ELF-1 (cell line): ENCODE measurements around the gene SYN1.
A peak's percentile ranks its signal among the peaks of the same experiment; 100 is the strongest.
"Not testable (repeated sequence)": the region's sequence is repeated elsewhere in the genome, so short reads cannot be mapped to it uniquely, and the experiment has no call there.

Experiments
- DNase-seq: peaks from one replicate; pipeline ENCODE4 v3.0.0-alpha.2; 2016; ENCODE audit warnings: low read depth, low spot score

Gene SYN1

DNA sequence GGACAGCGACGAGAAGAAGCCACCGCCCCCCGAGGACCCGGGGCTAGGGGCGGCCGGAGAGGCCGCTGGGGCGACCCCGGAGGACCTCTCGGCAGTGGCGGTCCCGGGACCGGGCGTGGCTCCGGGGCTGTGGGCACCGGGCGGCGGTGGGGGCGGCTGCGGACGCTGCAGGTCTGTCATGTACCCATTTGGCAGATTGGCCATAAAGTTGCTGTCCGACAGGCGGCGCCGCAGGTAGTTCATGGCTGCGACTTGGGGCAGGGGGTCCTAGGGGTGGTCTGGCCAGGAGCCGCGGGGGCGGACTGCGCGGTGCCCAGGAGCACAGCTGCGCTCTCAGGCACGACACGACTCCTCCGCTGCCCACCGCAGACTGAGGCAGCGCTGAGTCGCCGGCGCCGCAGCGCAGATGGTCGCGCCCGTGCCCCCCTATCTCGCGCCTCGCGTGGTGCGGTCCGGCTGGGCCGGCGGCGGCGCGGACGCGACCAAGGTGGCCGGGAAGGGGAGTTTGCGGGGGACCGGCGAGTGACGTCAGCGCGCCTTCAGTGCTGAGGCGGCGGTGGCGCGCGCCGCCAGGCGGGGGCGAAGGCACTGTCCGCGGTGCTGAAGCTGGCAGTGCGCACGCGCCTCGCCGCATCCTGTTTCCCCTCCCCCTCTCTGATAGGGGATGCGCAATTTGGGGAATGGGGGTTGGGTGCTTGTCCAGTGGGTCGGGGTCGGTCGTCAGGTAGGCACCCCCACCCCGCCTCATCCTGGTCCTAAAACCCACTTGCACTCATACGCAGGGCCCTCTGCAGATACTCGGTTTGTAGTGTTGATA lies at the start of gene SYN1:
TSS of gene SYN1 (minus strand) at position 372 of the 817 bp plus-strand sequence. CDS start at position 243, 129 bp downstream.
- DNase-seq: peak; percentile 94

GRCh38 chrX:47665797-47666196 lies 46.1 kb upstream of the SYN1 start:
- DNase-seq: not testable (repeated sequence)

- peak; percentile 26 for DNase-seq
Measured at GRCh38 chrX:47664737-47665136, 45.1 kb upstream of the SYN1 start.

DNA sequence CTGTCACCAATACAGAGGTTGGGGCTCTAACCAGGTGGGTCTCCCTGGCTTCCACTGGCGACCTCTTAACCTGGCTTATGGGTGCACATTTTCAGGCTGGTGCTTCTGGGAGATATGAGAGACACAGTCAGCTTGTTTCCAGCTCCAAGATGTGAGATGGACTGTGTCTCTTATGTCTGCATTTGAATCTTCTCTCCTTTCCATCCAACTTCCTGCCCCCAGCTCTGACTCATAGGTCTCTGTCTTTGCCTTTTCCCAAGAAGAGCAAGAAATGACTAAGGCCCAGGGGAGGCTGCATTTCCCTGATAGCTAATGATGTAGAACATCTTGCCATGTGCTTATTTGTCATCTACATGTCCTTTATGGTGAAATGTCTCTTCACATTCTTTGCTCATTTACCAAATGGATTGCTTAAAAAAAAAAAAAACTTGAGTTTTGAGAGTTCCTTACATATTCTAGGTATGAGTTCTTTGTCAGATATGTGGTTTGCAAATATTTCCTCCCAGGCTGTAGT lies 42.5 kb upstream of the SYN1 start:
- peak; percentile 38 for DNase-seq

- DNase-seq: no peak
Measured at GRCh38 chrX:47661539-47661938, 41.9 kb upstream of the SYN1 start.

GRCh38 chrX:47659421-47659726 lies 39.7 kb upstream of the SYN1 start:
- no peak for DNase-seq

- DNase-seq: peak; percentile 99
Measured at GRCh38 chrX:47658684-47659420, 39.2 kb upstream of the SYN1 start, which contains the start of gene UXT. Gene UXT, minus strand, starts transcription at chrX:47659180. Its CDS starts 253 bp downstream, at chrX:47658927.

DNA sequence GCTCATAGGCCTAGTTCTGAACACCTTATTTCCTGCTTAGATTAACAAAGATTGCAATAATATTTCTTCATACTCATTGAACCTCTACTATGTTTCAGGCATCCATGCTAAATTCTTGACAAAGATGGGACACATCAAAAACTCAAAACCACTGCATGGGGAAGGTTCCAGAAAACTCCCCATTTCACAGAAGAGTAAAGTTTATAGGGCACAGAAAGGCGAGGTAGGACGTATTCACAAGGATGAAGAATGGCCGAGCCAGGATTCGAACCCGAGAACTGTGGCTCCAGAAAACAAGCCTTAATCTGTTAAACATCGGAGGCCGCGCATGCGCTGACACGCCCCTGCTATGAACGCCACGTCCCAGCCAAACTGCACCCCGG lies 38.6 kb upstream of the SYN1 start:
- no peak for DNase-seq

DNA sequence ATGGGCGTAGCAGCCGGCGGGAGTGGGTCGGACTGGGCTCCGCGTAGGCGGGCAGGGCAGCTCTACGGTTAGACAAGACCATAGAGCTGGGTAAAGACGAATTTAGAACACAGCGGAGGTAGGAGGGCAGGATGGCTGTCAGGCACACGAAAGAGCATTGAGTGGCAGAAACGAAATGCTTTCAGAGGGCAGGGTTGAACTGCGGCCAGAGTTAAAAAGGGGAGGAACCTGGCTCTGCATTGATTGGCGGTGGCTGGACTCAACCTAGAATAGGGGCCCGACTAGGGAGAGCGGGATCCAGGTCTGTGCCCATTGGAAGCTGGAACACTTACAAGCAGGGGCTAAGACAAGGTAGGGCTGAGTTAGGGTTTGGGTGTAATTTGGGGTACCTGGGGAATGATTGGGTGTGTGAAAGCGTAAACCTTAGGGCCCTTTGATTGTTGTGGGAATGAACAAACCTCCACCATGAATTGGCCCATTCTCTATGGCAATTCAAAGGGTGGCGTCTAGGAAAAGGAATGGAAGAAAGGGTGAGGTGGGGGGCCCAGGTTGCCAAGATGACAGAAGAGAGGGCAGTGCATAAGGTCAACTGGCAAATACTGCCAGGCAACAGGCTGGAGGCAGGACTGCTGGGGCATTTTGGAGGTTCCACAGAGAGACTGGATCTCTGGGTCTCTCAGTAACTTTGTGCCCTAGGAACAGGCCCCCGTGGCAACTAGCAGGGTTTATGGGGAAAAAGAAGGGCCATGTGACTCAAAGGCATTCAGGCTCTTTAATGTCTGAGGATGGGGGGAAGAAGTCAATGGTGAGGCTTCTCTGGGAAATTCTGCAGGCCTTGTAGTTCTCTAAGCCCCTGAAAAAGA lies 31.6 kb upstream of the SYN1 start:
- DNase-seq: no peak

- DNase-seq: peak; percentile 100
Measured at GRCh38 chrX:47650164-47651042, 30.7 kb upstream of the SYN1 start, which contains the start of gene ELK1. Gene ELK1, minus strand, starts transcription at chrX:47650563. Its CDS starts 9,122 bp downstream, at chrX:47641441.

- no peak for DNase-seq
Measured at GRCh38 chrX:47649781-47650163, 30.1 kb upstream of the SYN1 start.

- DNase-seq: no peak
Measured at GRCh38 chrX:47649271-47649670, 29.6 kb upstream of the SYN1 start.

DNA sequence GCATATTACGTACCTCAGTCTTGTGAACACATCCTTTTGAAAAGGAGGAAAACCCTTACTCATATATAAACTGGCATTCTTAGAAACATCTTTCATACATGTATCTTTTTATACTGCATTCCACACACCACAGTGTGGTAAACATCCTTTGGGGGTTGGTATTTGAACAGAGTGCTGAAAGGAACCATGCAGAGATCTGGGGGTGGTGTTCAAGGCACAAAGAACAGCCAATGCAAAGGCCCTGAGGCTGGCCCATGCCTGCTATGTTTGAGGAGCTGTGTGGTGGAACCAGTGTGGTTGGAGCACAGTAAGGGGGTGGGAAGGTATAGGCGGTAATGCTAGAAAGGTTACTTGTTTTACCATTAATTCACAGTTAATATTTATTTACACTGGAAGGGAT lies 28.7 kb upstream of the SYN1 start:
- DNase-seq: no peak

- no peak for DNase-seq
Measured at GRCh38 chrX:47646636-47647035, 27.0 kb upstream of the SYN1 start.

GRCh38 chrX:47645530-47645929 lies 25.9 kb upstream of the SYN1 start:
- DNase-seq: peak; percentile 59

DNA sequence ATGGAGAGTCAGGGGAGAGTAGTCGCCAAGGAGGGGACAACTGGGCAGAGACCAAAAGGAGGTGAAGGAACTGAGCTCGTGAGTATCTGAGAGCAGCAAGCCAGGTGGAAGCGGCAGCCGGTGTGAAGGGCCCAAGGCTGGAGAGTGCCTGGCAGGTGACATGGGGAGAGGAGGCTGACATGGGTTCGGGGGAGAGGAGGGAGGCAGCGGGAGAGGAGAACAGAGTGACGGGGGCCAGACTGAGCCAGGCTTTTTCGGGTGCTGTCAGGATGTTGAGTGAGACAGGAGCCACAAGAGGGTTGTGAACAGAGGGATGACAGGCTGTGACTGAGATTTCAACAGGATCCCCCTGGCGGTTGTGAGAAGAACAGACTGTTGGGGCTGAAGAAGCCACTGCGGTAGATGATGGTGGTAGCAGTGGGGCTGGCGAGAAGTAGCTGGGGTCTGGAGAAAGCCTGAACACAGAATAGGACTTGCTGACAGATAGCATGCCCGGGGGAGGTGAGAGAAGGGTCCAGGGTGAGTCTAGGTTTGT lies 25.0 kb upstream of the SYN1 start:
- peak; percentile 79 for DNase-seq

GRCh38 chrX:47643926-47644325 lies 24.3 kb upstream of the SYN1 start:
- peak; percentile 47 for DNase-seq

GRCh38 chrX:47638816-47639215 lies 19.2 kb upstream of the SYN1 start:
- no peak for DNase-seq

GRCh38 chrX:47637546-47638195 lies 18.0 kb upstream of the SYN1 start:
- peak; percentile 93 for DNase-seq
